ENCODE measurements around the gene ADAT1.
A peak's percentile ranks its signal among the peaks of the same experiment; 100 is the strongest.

The ADAT1 gene

DNA sequence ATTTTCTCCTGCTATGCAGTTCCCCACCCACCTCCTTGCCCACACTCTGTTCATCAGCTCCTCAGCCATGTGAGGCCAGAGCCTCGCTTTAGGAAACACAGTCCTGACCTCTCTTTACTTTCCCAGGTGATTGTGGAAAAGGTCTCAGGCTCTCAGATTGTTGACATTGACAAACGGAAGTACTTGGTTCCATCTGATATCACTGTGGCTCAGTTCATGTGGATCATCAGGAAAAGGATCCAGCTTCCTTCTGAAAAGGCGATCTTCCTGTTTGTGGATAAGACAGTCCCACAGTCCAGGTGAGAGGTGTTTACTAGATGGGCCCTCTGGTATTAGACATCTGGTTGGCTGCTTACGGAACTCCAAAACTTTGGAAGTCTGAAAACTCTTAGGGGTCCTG, 55.2 kb downstream of the ADAT1 start:
- ChIA-PET CTCF (interaction anchor here (1.4 kb wide), 1 partner anchor 103 kb away, joined by 3 read pairs; no protein-coding TSS in a partner anchor), POLR2A (interaction anchor here (0.6 to 0.8 kb wide), 2 partner anchors 11 to 50 kb away, joined by 3 read pairs; partner anchors contain the start of gene TMEM231)
- no peaks in the 10 kb centered on the region for H3K4me1 ChIP-seq (ENCODE audit: control insufficient read depth, insufficient read depth, low read length)
- no peak overlapping the region for H3K27ac ChIP-seq (ENCODE audit: extremely low read depth, low read depth, low read length)
- no peak overlapping the region for H3K4me3 ChIP-seq (ENCODE audit: low read depth, low read length)
- no peaks in the 10 kb centered on the region for H3K9me3 ChIP-seq (ENCODE audit: control insufficient read depth, insufficient read depth, low read depth, low read length)
- TF ChIP-seq ZNF626 (tag by site-specific recombination; IDR thresholded peaks at IDR 0.05) (no peak), ZNF514 (tag by site-specific recombination; IDR thresholded peaks at IDR 0.05) (no peak), ZBTB8A (tag by site-specific recombination; IDR thresholded peaks at IDR 0.05) (no peak), ZNF121 (tag by site-specific recombination; IDR thresholded peaks at IDR 0.05) (no peak), ZNF558 (tag by site-specific recombination; IDR thresholded peaks at IDR 0.05) (no peak)
- TF ChIP-seq, protein P1, sequence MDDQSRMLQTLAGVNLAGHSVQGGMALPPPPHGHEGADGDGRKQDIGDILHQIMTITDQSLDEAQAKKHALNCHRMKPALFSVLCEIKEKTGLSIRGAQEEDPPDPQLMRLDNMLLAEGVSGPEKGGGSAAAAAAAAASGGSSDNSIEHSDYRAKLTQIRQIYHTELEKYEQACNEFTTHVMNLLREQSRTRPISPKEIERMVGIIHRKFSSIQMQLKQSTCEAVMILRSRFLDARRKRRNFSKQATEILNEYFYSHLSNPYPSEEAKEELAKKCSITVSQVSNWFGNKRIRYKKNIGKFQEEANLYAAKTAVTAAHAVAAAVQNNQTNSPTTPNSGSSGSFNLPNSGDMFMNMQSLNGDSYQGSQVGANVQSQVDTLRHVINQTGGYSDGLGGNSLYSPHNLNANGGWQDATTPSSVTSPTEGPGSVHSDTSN (CRISPR knock-in tag; IDR thresholded peaks at IDR 0.05): no peak
- TF ChIP-seq, protein P2, sequence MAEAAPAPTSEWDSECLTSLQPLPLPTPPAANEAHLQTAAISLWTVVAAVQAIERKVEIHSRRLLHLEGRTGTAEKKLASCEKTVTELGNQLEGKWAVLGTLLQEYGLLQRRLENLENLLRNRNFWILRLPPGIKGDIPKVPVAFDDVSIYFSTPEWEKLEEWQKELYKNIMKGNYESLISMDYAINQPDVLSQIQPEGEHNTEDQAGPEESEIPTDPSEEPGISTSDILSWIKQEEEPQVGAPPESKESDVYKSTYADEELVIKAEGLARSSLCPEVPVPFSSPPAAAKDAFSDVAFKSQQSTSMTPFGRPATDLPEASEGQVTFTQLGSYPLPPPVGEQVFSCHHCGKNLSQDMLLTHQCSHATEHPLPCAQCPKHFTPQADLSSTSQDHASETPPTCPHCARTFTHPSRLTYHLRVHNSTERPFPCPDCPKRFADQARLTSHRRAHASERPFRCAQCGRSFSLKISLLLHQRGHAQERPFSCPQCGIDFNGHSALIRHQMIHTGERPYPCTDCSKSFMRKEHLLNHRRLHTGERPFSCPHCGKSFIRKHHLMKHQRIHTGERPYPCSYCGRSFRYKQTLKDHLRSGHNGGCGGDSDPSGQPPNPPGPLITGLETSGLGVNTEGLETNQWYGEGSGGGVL (tag by site-specific recombination; IDR thresholded peaks at IDR 0.05): no peak
- H3K36me3 ChIP-seq (ENCODE audit: control insufficient read depth in 2 of 2, insufficient read depth in 1 of 2, low read length in 2 of 2): peaks cover 15 to 56% of the 10 kb centered on the region in 2 experiments

GRCh38 chr16:75566758-75567255, 56.3 kb downstream of the ADAT1 start:
- peaks cover 12 to 45% of the 10 kb centered on the region in 2 experiments; a peak in 2 of 3 replicates for H3K36me3 ChIP-seq (ENCODE audit: control insufficient read depth in 2 of 2, insufficient read depth in 1 of 2, low read length in 2 of 2)
- peak overlapping the region; percentile 88 for H3K4me3 ChIP-seq (ENCODE audit: low read depth, low read length)
- ChIA-PET CTCF (interaction anchor here (1.5 kb wide), 1 partner anchor 50 kb away, joined by 5 read pairs; no protein-coding TSS in a partner anchor), POLR2A (interaction anchor here (2.9 to 3.4 kb wide), 4 partner anchors 11 to 81 kb away, joined by 12 to 26 read pairs (median 20); partner anchors contain the start of genes ADAT1, KARS1, TERF2IP and TMEM231)
- H3K27ac ChIP-seq (ENCODE audit: extremely low read depth, low read depth, low read length): peak overlapping the region; percentile 40; the same call in 1 of the 2 replicates
- no peaks in the 10 kb centered on the region for H3K4me1 ChIP-seq (ENCODE audit: control insufficient read depth, insufficient read depth, low read length)
- H3K9me3 ChIP-seq (ENCODE audit: control insufficient read depth, insufficient read depth, low read depth, low read length): no peaks in the 10 kb centered on the region
- TF ChIP-seq, protein P3, sequence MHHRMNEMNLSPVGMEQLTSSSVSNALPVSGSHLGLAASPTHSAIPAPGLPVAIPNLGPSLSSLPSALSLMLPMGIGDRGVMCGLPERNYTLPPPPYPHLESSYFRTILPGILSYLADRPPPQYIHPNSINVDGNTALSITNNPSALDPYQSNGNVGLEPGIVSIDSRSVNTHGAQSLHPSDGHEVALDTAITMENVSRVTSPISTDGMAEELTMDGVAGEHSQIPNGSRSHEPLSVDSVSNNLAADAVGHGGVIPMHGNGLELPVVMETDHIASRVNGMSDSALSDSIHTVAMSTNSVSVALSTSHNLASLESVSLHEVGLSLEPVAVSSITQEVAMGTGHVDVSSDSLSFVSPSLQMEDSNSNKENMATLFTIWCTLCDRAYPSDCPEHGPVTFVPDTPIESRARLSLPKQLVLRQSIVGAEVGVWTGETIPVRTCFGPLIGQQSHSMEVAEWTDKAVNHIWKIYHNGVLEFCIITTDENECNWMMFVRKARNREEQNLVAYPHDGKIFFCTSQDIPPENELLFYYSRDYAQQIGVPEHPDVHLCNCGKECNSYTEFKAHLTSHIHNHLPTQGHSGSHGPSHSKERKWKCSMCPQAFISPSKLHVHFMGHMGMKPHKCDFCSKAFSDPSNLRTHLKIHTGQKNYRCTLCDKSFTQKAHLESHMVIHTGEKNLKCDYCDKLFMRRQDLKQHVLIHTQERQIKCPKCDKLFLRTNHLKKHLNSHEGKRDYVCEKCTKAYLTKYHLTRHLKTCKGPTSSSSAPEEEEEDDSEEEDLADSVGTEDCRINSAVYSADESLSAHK (tag by site-specific recombination; IDR thresholded peaks at IDR 0.05): no peak
- no peak for TF ChIP-seq ZEB2 (tag by site-specific recombination; IDR thresholded peaks at IDR 0.05)
- TF ChIP-seq KLF10 (tag by site-specific recombination; IDR thresholded peaks at IDR 0.05): no peak
- TF ChIP-seq, protein P4, sequence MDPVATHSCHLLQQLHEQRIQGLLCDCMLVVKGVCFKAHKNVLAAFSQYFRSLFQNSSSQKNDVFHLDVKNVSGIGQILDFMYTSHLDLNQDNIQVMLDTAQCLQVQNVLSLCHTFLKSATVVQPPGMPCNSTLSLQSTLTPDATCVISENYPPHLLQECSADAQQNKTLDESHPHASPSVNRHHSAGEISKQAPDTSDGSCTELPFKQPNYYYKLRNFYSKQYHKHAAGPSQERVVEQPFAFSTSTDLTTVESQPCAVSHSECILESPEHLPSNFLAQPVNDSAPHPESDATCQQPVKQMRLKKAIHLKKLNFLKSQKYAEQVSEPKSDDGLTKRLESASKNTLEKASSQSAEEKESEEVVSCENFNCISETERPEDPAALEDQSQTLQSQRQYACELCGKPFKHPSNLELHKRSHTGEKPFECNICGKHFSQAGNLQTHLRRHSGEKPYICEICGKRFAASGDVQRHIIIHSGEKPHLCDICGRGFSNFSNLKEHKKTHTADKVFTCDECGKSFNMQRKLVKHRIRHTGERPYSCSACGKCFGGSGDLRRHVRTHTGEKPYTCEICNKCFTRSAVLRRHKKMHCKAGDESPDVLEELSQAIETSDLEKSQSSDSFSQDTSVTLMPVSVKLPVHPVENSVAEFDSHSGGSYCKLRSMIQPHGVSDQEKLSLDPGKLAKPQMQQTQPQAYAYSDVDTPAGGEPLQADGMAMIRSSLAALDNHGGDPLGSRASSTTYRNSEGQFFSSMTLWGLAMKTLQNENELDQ (tag by site-specific recombination; IDR thresholded peaks at IDR 0.05; ENCODE audit: low read depth): no peak
- no peak for TF ChIP-seq ZNF843 (tag by site-specific recombination; IDR thresholded peaks at IDR 0.05)
- TF ChIP-seq HOXA7 (CRISPR knock-in tag; IDR thresholded peaks at IDR 0.05; ENCODE audit: borderline replicate concordance): no peak
- TF ChIP-seq ZNF488 (tag by site-specific recombination; IDR thresholded peaks at IDR 0.05): no peak
- TF ChIP-seq PRDM10 (tag by site-specific recombination; IDR thresholded peaks at IDR 0.05): no peak
- TF ChIP-seq ZNF394 (tag by site-specific recombination; IDR thresholded peaks at IDR 0.05; ENCODE audit: borderline replicate concordance): 0 out of 2 replicates have a peak, but pooled peaks have one; percentile 1
- TF ChIP-seq GLIS2 (tag by site-specific recombination; IDR thresholded peaks at IDR 0.05): no peak
- TF ChIP-seq ZBTB44 (tag by site-specific recombination; IDR thresholded peaks at IDR 0.05): no peak
- TF ChIP-seq KLF16 (tag by site-specific recombination; IDR thresholded peaks at IDR 0.05): no peak
